CD14-positive monocyte (primary cell): Measurements from ENCODE around the gene MRPL51. TPM values are rescaled to one million over a fixed set of nuclear protein-coding genes. Genes with fewer than 3 reads are reported as not detected.
"Not testable (repeated sequence)": the region's sequence is repeated elsewhere in the genome, so short reads cannot be mapped to it uniquely, and the experiment has no call there.

Source experiments
- DNase-seq, 3 donors: peaks; one replicate each; pipeline ENCODE4 v3.0.0-alpha.2; 2011 to 2022
- H2AFZ ChIP-seq: 2 replicates; pipeline ENCODE4 v1.6.0; 2012; ENCODE audit warnings: mild to moderate bottlenecking, low read depth, low read length, inconsistent platforms; ENCODE audit not compliant: insufficient read depth, poor library complexity, severe bottlenecking
- H3K27ac ChIP-seq, 2 donors: 1 replicate in 1 of 2; 2 replicates in 1 of 2; pipeline ENCODE4 v1.5.1; 2012 to 2013; ENCODE audit warnings: low read length in 2 of 2, control low read depth in 1 of 2, inconsistent platforms in 1 of 2, low read depth in 1 of 2, mild to moderate bottlenecking in 1 of 2
- H3K27me3 ChIP-seq, 2 donors: one replicate each; pipeline versions ENCODE4 v1.6.0 to v1.6.1; 2011 to 2013; ENCODE audit warnings: low read length in 2 of 2; ENCODE audit not compliant: control insufficient read depth in 2 of 2, insufficient read depth in 2 of 2
- H3K36me3 ChIP-seq, 2 donors: replicated peaks in 1 of 2; 1 replicate in 1 of 2; 2 replicates in 1 of 2; pipeline versions ENCODE4 v1.5.1 to v1.6.1; 2012 to 2013; ENCODE audit warnings: low read length in 2 of 2, control low read depth in 1 of 2, inconsistent platforms in 1 of 2, mild to moderate bottlenecking in 1 of 2; ENCODE audit not compliant: insufficient read depth in 2 of 2, control insufficient read depth in 1 of 2
- H3K4me1 ChIP-seq, 2 donors: 1 replicate in 1 of 2; 2 replicates in 1 of 2; pipeline versions ENCODE4 v1.5.1 to v1.6.1; 2012 to 2013; ENCODE audit warnings: low read length in 2 of 2, control low read depth in 1 of 2, inconsistent platforms in 1 of 2, mild to moderate bottlenecking in 1 of 2, moderate library complexity in 1 of 2; ENCODE audit not compliant: insufficient read depth in 2 of 2, control insufficient read depth in 1 of 2
- H3K4me2 ChIP-seq: replicated peaks from 2 replicates; pipeline ENCODE3; 2012; ENCODE audit warnings: low read length, moderate library complexity, mild to moderate bottlenecking; ENCODE audit not compliant: poor library complexity, severe bottlenecking; ENCODE audit errors: extremely low read depth
- H3K4me3 ChIP-seq, 3 experiments: fragments of 200-600 bp in 1 of 3; sonication (generic) in 1 of 3; replicated peaks in 1 of 3; 1 replicate in 2 of 3; 2 replicates in 1 of 3; pipeline ENCODE4 v1.5.1; 2011 to 2013; ENCODE audit warnings: low read length in 3 of 3, mild to moderate bottlenecking in 3 of 3, control low read depth in 2 of 3, low read depth in 2 of 3, inconsistent platforms in 1 of 3, moderate library complexity in 1 of 3
- H3K79me2 ChIP-seq: 2 replicates; pipeline ENCODE4 v1.6.0; 2012; ENCODE audit warnings: mild to moderate bottlenecking, control low read depth, inconsistent platforms, low read length, moderate library complexity; ENCODE audit not compliant: insufficient read depth
- H3K9ac ChIP-seq: 2 replicates; pipeline ENCODE4 v1.6.0; 2017; ENCODE audit warnings: low read length, mild to moderate bottlenecking; ENCODE audit not compliant: insufficient read depth, poor library complexity, severe bottlenecking
- H3K9me3 ChIP-seq, 2 donors: replicated peaks in 1 of 2; 1 replicate in 1 of 2; 2 replicates in 1 of 2; pipeline versions ENCODE4 v1.5.1 to v1.6.1; 2012 to 2013; ENCODE audit warnings: low read length in 2 of 2, control low read depth in 1 of 2; ENCODE audit not compliant: control insufficient read depth in 1 of 2, insufficient read depth in 1 of 2
- H4K20me1 ChIP-seq: 2 replicates; pipeline ENCODE4 v1.6.0; 2012; ENCODE audit warnings: mild to moderate bottlenecking, low read length, control low read depth, moderate library complexity; ENCODE audit not compliant: insufficient read depth
- H3K27ac Mint-ChIP-seq, 7 donors: one replicate each; pipeline ENCODE4 v1.8.0; 2020; ENCODE audit warnings: mild to moderate bottlenecking in 7 of 7, mixed read lengths in 7 of 7, moderate library complexity in 6 of 7, inconsistent platforms in 2 of 7
- H3K27me3 Mint-ChIP-seq, 3 donors: one replicate each; pipeline ENCODE4 v1.8.0; 2021 to 2022; ENCODE audit warnings: low read depth in 3 of 3, mild to moderate bottlenecking in 3 of 3, mixed read lengths in 3 of 3, moderate library complexity in 3 of 3, inconsistent platforms in 1 of 3
- H3K36me3 Mint-ChIP-seq, 2 donors: one replicate each; pipeline ENCODE4 v1.8.0; 2020; ENCODE audit warnings: mixed read lengths in 2 of 2, inconsistent platforms in 1 of 2, mild to moderate bottlenecking in 1 of 2
- H3K4me1 Mint-ChIP-seq: one replicate; pipeline ENCODE4 v1.8.0; 2020; ENCODE audit warnings: mild to moderate bottlenecking, mixed read lengths
- H3K4me3 Mint-ChIP-seq, 2 donors: one replicate each; pipeline ENCODE4 v1.8.0; 2020; ENCODE audit warnings: mild to moderate bottlenecking in 2 of 2, mixed read lengths in 2 of 2, moderate library complexity in 1 of 2
- H3K9me3 Mint-ChIP-seq, 7 donors: one replicate each; pipeline ENCODE4 v1.8.0; 2020 to 2022; ENCODE audit warnings: mixed read lengths in 7 of 7, mild to moderate bottlenecking in 6 of 7, moderate library complexity in 6 of 7, inconsistent platforms in 2 of 7
- WGBS: methylation state at CpG from one replicate; pipeline ENCODE4 v1.1.5; 2013; ENCODE audit warnings: missing lambda C conversion rate; ENCODE audit not compliant: insufficient coverage; 5-methylcytosine and 5-hydroxymethylcytosine counted together
- intact Hi-C, 2 donors: fragments of 100-400 bp; cut with micrococcal nuclease; formaldehyde crosslinking; loops; one replicate each; pipeline versions ENCODE4 v1.15.0 to v1.15.1; 2023
- polyA plus RNA-seq, 3 donors: library from polyadenylated mRNA; depleted of rRNA in 1 of 3; unstranded in 2 of 3; stranded (reverse) in 1 of 3; fragments of 300-500 nt in 2 of 3; fragments of >200 nt in 1 of 3; fragmentation: Illumina TruSeq in 2 of 3; gene quantifications; 1 replicate in 2 of 3; 2 replicates in 1 of 3; pipeline ENCODE4 v1.2.3, GENCODE V29; 2012 to 2021
- TF ChIP-seq, protein P1 (sequence below): fragments of 200-600 bp; IDR thresholded peaks from one replicate; pipeline ENCODE4 v1.8.0; 2022; ENCODE audit warnings: antibody characterized with exemption, mild to moderate bottlenecking

The MRPL51 gene
- polyA plus RNA-seq, 3 donors, result 22.0 to 238 (median 189) TPM

- not testable (repeated sequence) for H3K9me3 Mint-ChIP-seq, H3K4me3 ChIP-seq, H3K27me3 ChIP-seq, H3K27me3 Mint-ChIP-seq, H3K9me3 ChIP-seq, H3K4me2 ChIP-seq, H2AFZ ChIP-seq, H3K9ac ChIP-seq
- peak overlapping the region; percentile 55 to 94 for H3K27ac ChIP-seq
- Mint-ChIP-seq H3K4me3 (peak overlapping the region in 1 of 2 donors; percentile 65), H3K27ac (peak overlapping the region; percentile 88 to 98 (median 97)), H3K36me3 (peaks cover 54 to 66% of the 10 kb centered on the region in 2 donors), H3K4me1 (peaks cover 79% of the 10 kb centered on the region)
- WGBS, result 33% methylated on average over 16 of the region's 17 CpGs
- intact Hi-C loops, result loop anchor here (2.0 to 10.0 kb wide), 4 partner anchors 67 to 417 kb away; partner anchors contain the start of genes PTPN6 (in 1 of the 2) and VAMP1 (in 1 of the 2)
- DNase-seq, result peak; percentile 73 to 80 (median 80)
- peaks cover 60% of the 10 kb centered on the region for H3K79me2 ChIP-seq
- peaks cover 67 to 85% of the 10 kb centered on the region in 2 donors for H3K4me1 ChIP-seq
- H4K20me1 ChIP-seq, result peaks cover 85% of the 10 kb centered on the region
- TF ChIP-seq, protein P1, sequence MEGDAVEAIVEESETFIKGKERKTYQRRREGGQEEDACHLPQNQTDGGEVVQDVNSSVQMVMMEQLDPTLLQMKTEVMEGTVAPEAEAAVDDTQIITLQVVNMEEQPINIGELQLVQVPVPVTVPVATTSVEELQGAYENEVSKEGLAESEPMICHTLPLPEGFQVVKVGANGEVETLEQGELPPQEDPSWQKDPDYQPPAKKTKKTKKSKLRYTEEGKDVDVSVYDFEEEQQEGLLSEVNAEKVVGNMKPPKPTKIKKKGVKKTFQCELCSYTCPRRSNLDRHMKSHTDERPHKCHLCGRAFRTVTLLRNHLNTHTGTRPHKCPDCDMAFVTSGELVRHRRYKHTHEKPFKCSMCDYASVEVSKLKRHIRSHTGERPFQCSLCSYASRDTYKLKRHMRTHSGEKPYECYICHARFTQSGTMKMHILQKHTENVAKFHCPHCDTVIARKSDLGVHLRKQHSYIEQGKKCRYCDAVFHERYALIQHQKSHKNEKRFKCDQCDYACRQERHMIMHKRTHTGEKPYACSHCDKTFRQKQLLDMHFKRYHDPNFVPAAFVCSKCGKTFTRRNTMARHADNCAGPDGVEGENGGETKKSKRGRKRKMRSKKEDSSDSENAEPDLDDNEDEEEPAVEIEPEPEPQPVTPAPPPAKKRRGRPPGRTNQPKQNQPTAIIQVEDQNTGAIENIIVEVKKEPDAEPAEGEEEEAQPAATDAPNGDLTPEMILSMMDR, result peak; percentile 97
- peaks cover 64% of the 10 kb centered on the region in 2 donors for H3K36me3 ChIP-seq
Observed at GRCh38 chr12:6537580-6538419, 44.7 kb upstream of the MRPL51 start.

- peak overlapping the region; percentile 55 to 94 for H3K27ac ChIP-seq
- peak overlapping the region; percentile 99 for H3K4me2 ChIP-seq
- Mint-ChIP-seq H3K27me3 (peaks cover 0 to 5% (median 2%) of the 10 kb centered on the region in 3 donors), H3K27ac (peak overlapping the region; percentile 95 to 99 (median 98)), H3K4me3 (no peak overlapping the region), H3K36me3 (peaks cover 47 to 58% of the 10 kb centered on the region in 2 donors), H3K4me1 (peaks cover 79% of the 10 kb centered on the region), H3K9me3 (no peaks in the 10 kb centered on the region)
- DNase-seq, result no peak
- intact Hi-C loops, result loop anchor here (5.0 to 10.0 kb wide), 3 partner anchors 200 to 418 kb away; partner anchors contain the start of gene PTPN6 (in 1 of the 2)
- H3K9me3 ChIP-seq, result no peaks in the 10 kb centered on the region
- peaks cover 77% of the 10 kb centered on the region for H4K20me1 ChIP-seq
- H3K4me3 ChIP-seq, result peak overlapping the region in 1 of 3 experiments; percentile 95
- H3K27me3 ChIP-seq, result no peaks in the 10 kb centered on the region
- H3K36me3 ChIP-seq, result peaks cover 56 to 57% of the 10 kb centered on the region in 2 donors
- peaks cover 67% of the 10 kb centered on the region for H3K79me2 ChIP-seq
- no peak overlapping the region for H3K9ac ChIP-seq
- 59% methylated on average over 4 of the region's 19 CpGs for WGBS
- TF ChIP-seq, protein P1, result no peak
- no peak overlapping the region for H2AFZ ChIP-seq
- peaks cover 69 to 85% of the 10 kb centered on the region in 2 donors for H3K4me1 ChIP-seq
Observed at GRCh38 chr12:6536894-6537579, 44.0 kb upstream of the MRPL51 start.
